ENCODE results near the gene MAN1A1.

Gene MAN1A1

DNA sequence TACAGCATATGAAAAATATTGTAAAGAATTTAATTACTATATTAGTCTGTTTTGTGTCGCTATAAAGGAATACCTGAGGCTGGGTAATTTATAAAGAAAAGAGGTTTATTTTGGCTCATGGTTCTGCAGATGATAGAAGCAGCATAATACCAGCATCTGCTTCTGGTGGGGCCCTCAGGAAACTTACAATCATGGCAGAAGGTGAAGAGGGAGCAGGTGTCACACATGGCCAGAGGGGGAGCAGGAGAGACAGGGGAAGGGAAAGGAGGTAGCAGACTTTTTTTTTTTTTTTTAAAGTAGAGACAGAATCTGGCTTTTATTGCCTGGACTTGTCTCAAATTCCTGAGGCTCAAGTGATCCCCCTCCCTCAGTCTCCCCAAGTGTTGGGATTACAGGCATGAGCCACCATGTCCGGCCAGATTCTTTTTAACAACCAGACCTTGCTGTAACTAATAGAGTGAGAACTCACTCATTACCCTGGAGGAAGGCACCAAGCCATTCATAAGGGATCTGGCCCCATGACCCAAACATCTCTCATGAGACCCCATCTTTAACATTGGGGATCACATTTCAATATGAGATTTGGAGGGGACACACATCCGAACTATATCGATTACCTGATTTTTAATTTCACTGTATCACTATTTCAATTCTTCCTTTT, 64.6 kb downstream of the MAN1A1 start:
- H3K4me3 ChIP-seq (ENCODE audit: low read depth, low read length) = no peak overlapping the region
- DNase-seq (ENCODE audit: low read depth) = no peak
- TF ChIP-seq, protein P1, sequence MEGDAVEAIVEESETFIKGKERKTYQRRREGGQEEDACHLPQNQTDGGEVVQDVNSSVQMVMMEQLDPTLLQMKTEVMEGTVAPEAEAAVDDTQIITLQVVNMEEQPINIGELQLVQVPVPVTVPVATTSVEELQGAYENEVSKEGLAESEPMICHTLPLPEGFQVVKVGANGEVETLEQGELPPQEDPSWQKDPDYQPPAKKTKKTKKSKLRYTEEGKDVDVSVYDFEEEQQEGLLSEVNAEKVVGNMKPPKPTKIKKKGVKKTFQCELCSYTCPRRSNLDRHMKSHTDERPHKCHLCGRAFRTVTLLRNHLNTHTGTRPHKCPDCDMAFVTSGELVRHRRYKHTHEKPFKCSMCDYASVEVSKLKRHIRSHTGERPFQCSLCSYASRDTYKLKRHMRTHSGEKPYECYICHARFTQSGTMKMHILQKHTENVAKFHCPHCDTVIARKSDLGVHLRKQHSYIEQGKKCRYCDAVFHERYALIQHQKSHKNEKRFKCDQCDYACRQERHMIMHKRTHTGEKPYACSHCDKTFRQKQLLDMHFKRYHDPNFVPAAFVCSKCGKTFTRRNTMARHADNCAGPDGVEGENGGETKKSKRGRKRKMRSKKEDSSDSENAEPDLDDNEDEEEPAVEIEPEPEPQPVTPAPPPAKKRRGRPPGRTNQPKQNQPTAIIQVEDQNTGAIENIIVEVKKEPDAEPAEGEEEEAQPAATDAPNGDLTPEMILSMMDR (IDR thresholded peaks at IDR 0.05; ENCODE audit: low read depth, low read length, missing control alignments) = peak; percentile 42

DNA sequence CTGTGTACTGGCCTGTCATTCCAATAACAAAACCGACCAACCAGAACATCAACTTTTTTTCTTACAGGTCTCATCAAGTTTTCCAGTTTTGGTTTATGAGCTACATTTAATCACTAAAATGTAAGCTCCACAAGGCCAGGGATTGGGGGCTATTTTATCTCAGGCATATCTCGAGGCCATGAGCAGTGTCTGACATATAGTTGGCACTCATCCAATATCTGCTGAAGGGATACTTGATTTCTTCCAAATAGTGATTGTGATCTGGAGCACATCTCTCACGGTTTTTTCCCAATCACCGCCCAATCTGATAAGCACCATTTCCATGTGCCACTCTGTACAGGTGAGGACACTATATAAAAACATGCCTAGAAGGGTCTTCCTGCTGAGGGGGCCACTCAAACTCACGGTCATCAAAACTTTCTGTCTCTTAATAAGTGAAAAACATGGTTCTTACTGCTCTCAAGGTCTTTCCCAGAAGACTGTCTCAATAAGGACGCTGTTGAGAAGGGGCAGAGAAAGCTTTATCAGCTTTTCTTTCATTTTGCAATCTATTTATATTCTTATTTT, 65.5 kb downstream of the MAN1A1 start:
- DNase-seq (ENCODE audit: low read depth) = no peak
- no peak overlapping the region for H3K4me3 ChIP-seq (ENCODE audit: low read depth, low read length)
- TF ChIP-seq, protein P1 (IDR thresholded peaks at IDR 0.05; ENCODE audit: low read depth, low read length, missing control alignments) = no peak

DNA sequence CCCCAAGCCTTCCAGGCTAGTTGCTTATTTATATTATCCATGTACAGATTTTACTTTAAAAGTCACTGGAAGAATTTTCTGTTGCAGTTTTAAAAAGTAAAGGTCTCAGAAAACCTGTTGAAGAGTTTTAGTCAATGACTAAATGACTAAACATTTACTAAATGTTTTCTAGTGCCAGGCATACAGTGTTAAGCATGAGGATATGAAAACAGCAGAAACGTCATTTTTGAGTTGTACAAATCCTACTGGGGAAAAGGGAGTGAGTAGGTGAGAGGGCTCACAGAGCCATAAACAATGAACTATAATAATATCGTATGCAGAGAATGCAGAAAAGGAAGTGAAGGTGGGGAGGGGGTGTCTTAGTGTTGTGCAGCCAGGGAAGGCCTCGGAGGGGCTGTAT, 66.3 kb downstream of the MAN1A1 start:
- H3K4me3 ChIP-seq (ENCODE audit: low read depth, low read length) = no peak overlapping the region
- DNase-seq (ENCODE audit: low read depth) = no peak
- TF ChIP-seq, protein P1 (IDR thresholded peaks at IDR 0.05; ENCODE audit: low read depth, low read length, missing control alignments) = no peak

DNA sequence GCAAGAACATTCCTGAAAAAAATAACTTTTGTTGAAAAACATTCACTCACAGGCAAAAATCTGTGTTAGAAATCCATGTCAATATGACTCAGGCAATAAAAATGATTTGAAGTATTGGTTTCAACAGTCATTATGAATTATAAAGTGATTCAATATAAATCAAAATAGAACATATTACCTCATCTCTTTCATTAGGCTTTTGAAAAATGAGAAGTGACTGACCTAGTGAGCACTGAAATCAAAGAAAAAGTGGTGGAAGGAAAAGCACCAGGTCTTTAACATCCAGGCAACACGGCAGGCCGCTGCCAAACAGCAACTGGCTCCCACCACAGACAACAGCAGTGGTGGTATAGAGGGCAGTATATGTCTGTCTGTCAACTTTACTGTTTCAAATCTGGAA, 68.9 kb downstream of the MAN1A1 start:
- no peak overlapping the region for H3K4me3 ChIP-seq (ENCODE audit: low read depth, low read length)
- DNase-seq (ENCODE audit: low read depth) = no peak
- TF ChIP-seq, protein P1 (IDR thresholded peaks at IDR 0.05; ENCODE audit: low read depth, low read length, missing control alignments) = no peak

DNA sequence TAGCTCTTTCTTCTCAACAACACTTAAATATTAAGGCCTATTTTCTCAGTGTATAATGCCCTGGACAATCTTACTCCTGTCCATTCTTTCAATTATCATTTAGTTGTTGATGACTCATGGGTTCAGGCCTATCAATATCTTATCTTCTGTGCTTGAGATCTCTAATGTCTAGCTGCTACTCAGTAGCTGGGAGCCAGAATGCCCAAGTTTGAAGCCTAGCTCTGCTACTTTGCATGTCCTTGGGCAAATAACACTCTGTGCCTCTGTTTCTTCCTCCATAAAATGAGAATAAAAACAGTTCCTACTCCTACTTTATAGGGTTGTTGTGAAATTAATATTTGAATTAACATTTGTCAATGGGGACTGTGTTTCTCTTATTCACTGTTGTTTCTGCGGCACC, 69.5 kb downstream of the MAN1A1 start:
- no peak overlapping the region for H3K4me3 ChIP-seq (ENCODE audit: low read depth, low read length)
- TF ChIP-seq, protein P1 (IDR thresholded peaks at IDR 0.05; ENCODE audit: low read depth, low read length, missing control alignments) = no peak
- DNase-seq (ENCODE audit: low read depth) = no peak

DNA sequence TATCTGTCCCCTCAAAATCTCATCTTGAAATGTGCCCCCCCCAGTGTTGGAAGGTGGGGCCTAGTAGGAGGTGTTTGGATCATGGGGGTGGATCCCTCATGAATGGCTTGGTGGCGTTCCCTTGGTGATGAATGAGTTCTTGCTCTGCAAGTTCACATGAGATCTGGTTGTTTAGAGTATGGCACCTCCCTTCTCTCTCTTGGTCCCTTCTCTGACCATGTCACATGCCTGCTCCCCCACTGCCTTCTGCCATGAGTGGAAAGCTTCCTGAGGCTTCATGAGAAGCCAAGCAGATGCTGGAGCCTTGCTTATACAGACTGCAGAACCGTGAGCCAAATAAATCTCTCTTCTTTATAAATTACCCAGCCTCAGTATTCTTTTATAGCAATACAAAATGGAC, 70.9 kb downstream of the MAN1A1 start:
- H3K4me3 ChIP-seq (ENCODE audit: low read depth, low read length) = no peak overlapping the region
- TF ChIP-seq, protein P1 (IDR thresholded peaks at IDR 0.05; ENCODE audit: low read depth, low read length, missing control alignments) = no peak
- no peak for DNase-seq (ENCODE audit: low read depth)

DNA sequence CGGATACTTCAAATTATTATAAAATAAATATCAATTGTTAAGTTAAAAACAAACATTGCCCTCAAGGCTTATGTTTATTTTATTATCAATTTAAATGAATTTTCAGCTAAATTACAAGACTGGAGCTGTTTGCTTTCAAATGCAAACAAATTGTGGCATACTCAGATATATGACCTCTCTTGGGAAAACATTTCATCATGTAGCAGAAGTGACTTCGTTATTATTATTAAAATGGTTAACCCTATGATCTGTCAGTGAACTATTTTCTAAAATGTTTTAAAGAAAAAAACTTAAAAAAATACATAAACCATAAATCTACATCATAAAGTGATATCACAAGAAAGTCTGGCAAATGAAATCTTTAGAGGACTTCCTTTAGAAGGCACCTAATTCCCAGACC, 72.5 kb downstream of the MAN1A1 start:
- TF ChIP-seq, protein P1 (IDR thresholded peaks at IDR 0.05; ENCODE audit: low read depth, low read length, missing control alignments) = no peak
- no peak for DNase-seq (ENCODE audit: low read depth)

More for the DNA sequence above, 72.5 kb downstream of the MAN1A1 start:
- no peak overlapping the region for H3K4me3 ChIP-seq (ENCODE audit: low read depth, low read length)

All from GM12864 (cell line).